T-helper 22 cell (primary cell): Measurements from ENCODE around the gene RRP12.

ENCODE experiments used
- DNase-seq: peaks from one replicate; pipeline ENCODE4 v3.0.0-alpha.2; 2020; ENCODE audit warnings: low read depth

The RRP12 gene

DNA sequence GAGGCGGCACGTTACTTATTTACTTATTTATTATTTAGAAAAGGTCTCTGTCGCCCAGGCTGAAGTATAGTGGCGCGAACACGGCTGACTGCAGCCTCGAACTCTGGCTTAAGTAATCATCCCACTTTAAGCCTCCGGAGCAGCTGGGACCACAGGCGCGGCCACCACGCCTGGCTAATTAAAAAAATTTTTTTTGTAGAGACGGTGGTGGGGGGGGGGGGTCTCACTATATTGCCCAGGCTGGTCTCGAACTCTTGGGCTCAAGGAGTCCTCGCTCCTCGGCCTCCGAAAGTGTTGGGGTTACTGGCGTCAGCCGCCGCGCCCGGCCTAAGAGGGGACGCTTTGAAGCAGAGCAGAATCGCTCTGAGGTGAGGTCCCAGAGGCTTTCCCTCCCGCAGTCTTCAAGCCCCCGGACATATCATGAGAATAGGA lies 65.9 kb downstream of the RRP12 start:
- DNase-seq: no peak

DNA sequence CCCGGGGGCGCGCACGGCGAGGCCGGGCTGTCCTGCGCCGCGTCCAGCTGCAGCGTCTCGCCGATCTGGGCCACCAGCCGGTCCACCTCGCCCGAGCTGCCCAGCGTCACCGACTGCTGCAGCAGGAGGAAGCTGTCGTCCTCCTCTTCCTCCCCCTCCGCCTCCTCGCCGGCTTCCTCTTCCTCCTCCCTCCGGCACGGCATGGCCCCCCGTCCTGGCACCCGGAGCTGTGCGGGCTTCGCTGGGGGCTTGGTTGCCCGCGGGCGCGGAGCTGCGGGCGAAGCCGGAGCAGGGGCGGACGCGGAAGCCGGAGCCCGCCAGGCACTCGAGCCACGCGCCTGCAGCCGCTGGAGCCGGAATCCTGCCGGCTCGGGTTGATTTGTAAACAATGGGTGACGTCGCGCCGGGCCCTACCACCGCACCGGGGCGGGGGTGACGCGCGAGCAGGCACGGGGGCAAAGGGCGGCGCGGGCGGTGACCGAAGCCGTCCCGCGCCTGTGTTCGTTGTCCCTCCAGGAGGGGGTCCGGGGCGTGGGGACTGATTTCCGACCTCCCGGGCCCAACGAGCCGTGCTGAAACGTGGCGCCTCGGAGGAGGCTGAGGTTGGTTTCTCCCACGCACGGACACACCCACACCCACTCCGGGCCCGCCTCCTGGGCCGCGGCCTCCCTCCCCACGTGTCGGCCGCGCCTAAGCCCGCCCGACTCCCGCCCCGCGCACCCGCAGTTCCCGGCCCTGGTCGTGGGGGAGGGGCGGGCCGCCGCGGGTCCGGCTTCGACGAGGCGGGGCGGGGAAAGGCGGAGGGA lies 66.6 kb downstream of the RRP12 start, which contains the start of gene FRAT2:
FRAT2 (minus strand) TSS at position 360 of the 806 bp plus-strand sequence; CDS start at position 203, 157 bp downstream.
- DNase-seq: peak; percentile 78

DNA sequence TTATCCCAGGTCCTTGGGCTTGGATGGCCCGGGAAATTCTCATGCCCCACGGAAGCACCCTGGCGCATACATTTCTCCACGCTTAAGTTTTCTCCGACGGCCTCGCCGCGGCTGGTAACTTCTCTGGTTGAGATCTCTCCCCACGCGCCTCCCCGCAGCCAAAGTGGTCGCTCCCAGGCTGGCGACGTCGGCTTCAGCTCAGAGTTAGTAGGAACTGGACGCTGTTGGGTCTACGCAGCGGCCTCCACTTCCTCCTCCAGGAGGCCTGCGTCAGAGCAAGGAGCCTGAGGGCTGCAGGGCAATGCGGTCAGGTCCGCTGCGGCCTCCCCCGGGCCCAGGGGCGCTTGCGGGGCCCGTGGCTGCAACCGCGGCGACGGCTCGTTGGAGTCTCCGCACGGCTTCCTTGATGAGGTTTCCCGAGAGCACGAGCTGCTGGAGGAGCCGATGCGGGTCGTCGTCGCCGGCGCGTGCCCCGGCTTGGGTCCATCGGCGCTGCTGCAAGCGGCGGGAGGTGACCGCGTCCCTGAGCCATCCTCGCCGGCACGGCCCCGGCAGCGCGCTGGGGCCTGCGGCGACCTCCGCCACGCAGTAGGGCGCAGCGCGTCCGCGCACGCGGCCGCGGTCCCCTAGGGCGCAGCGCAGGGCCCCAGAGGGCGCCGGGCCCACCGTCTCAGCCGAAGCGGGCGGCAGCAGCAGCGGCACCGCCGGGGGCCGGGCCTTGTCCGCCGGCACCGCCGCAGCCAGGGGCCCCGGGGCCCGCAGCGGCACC lies 67.4 kb downstream of the RRP12 start:
- DNase-seq: no peak

DNA sequence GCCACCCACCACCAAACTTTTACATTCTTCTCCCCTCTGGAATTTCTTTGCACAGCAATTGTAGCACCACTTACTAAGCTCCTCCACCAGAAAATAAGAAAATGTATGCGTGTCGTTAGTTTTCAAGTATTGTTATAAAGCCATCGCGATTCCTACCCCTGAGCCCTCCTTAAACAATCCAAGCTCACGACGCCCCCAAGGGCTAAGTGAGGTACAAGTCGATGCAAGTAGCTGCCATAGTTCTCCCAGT lies 67.9 kb downstream of the RRP12 start:
- DNase-seq: no peak

DNA sequence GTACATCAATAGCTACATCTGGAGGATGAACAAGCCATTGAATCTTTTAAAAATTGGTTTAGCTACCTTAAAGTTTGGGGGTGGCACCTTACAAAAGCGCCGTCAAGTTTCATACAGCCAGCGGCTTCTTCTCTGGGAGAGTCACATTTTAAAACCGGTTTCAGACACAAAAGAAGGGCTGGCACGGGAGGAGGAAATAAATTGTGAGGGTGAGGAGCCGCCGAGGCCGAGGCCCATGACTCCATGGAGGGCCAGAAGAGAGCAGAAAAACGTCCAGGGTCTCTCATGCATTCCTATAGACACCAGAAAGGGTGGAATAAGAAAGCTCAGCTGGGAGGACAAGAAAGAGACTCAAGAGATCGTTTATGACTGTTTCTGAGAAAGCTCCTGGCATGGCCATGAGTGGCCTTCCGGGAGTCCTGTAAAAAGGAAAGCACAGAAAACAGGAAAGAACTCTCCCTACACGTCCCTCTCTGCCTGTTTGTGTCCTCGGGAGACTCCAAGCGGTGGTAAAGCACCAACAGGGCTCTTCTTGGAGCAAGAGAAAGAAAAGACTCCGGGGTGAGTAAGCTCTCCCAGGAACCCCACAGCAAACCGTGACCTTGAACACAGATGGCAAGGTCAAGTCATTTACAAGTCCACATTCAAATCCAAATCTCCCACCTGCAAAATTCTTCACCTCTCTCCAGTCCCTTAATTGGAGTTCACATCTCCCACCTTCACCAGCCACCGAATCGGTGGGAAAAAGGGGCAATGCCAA lies 68.4 kb downstream of the RRP12 start:
- DNase-seq: no peak

DNA sequence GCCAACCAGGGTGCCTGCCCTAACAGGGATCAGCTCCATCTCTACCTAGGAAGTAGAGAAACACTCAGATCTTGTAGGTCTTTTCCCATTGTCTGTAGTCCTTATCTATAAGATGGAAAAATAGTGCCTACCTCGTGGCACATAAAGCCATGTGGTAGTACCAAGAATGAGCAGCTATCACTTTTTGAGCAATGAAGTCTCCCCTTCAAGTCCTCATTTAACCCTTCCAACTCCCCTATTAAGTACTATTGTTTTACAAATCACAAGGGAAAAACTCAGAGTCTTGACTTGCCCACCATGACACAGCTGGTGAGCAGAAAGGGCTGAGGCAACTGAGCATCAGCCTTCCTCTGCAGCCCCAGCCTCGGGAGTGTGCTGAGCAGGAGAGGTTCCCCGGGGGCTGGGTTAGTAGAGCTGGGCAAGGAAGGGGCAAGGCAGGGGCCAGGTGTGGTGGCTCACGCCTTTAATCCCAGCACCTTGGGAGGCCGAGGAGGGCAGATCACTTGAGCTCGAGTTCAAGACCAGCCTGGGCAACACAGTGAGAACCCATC lies 69.9 kb downstream of the RRP12 start:
- no peak for DNase-seq

DNA sequence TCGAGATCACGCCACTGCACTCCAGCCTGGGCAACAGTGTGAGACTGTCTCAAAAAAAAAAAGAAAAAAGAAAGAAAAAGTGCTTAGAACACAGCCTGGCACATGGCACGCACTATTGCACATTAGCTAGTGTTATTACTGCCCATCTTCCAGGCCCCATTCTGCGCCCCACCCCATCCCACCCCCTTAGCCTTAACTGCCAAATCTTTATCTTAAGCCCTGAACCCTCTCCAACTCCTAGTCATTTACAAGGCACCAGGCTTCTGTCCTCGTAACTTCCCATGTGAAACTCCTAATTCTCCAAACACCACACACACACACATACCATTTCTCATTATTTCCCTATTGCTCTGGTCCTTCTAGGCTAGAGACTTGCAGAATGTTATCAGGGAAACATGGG lies 71.4 kb downstream of the RRP12 start:
- no peak for DNase-seq

DNA sequence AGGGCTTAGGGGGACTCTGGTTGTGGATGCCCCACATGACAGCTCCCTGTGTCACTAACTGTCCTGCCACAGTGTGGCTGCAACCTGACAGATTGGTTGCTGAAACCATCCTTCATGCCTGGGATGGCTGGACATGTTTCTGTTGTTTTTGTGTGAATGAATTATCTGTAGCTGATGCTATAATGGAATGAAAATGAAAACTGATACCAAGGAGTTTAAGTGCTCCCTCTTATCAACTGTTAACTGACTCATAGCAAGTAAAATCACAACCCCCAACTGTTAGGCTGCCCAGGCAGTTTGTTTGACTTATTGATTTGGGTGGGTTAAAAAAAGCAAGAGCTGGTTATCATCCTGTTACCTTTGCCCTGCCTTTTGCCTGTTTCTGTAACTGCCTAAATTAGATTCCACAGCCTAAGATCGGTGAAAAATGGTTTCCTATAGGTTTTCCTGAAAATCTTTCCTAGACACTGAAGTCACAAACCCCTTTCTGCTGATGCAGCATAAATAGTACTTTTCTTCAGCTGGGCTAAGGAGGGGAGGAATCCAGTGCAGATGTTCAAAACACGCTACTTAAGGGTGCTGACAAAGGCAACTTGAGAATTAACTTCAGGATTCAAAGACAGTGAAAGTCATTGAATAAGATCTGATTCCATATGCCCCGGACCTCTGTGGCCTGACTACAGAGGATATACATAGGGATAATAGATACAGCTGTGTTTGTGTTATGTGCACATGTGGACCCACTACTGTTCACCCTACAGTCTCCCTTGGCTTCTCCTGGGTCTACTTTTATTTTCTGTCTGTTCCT lies 72.3 kb downstream of the RRP12 start:
- no peak for DNase-seq

DNA sequence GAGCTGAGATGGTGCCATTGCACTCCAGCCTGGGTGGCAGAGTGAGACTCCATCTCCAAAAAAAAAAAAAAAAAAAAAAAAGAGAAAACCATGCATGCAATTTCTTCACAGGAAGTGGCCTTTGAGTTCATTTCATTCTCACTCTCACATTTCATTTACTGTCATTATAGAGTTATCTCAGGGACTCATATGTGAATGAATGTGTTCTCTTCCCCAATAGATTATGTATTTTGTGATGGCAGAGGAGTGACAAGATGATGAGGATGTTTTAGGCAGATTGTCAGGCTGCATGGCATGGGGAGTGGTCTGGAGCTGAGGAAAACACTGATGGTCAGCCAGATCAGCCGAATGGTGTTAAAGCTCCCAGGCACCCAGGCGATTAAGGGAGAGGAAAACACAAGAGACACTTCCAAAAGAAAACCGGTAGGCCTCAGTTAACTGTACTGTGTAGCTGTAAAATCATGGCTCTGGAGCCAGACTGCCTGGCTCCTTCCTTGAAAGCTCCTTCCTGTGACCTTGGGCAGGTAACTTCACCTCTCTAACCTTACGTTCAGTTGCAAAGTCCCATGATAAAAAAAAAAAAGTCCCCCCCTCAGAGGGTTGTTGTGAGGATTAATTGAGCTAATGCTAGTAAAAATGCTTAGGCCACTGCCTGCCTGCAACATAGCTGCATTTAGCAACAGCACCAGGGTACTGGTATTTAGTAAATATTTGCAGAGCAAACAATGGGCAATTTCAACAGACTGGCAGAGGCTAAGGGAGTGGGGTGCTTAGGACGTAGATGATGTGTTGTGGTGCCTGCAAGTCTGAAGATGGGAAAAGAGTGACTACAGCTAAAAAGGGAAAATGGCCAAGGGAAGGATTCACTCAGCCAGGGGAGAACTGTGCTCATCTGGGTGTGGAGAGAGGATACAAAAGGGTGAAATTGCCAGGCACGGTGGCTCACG lies 73.5 kb downstream of the RRP12 start:
- no peak for DNase-seq

DNA sequence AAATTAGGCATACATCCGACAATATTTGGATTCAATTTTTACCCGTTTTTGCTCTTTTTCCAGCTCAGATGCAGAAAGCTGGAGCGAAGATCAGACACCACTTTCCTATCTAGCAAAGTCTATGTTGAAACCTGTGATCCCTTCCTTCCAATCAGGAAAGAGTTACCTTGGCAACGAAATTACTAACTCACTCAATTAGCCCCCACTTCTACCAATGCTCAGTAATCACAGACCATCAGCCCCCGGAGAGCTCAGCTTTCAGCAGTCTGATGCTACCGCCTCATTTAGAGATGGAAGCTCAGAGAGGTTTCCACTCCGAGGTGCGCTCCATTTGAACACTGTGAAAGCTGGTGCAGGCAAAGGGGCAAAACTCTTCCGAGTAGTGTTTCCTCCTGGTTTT lies 75.4 kb downstream of the RRP12 start:
- DNase-seq: no peak

DNA sequence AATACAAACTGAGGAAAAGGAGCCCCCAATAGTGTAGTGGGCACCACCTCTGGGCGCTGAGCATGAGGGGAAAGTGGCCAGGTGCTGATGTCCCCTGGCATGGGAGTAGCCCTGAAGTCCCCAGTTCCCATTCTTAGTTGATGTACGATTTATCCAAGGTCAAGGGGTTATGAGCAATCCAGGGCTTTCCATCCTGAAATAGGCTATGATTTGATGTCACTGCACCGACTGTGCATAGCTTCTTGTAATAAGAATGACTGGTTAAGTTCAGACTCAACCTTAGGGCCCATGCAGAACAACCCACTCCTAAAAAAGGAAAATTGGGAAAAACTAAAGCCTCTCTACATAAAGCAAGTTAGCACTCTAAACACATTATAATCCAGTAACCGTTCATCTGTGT lies 77.6 kb downstream of the RRP12 start:
- no peak for DNase-seq

DNA sequence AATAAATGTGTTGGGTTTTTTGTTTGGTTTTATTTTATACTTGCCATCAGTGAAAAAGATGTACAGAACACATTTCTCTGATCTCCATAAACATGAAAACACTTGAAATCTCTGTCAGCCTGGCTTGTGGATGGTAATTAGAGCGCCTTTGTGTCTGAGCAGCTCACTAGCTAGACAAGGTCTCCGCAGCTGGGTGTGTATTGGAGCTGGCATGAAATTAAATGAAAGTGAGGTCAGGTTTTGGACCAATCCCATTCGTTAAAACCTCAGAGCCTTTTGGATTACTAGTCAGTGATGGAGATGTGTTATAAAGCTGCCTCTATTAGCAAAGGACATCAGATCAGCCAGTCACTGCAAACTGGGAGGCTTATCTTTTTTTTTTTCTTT lies 79.3 kb downstream of the RRP12 start:
- DNase-seq: no peak

DNA sequence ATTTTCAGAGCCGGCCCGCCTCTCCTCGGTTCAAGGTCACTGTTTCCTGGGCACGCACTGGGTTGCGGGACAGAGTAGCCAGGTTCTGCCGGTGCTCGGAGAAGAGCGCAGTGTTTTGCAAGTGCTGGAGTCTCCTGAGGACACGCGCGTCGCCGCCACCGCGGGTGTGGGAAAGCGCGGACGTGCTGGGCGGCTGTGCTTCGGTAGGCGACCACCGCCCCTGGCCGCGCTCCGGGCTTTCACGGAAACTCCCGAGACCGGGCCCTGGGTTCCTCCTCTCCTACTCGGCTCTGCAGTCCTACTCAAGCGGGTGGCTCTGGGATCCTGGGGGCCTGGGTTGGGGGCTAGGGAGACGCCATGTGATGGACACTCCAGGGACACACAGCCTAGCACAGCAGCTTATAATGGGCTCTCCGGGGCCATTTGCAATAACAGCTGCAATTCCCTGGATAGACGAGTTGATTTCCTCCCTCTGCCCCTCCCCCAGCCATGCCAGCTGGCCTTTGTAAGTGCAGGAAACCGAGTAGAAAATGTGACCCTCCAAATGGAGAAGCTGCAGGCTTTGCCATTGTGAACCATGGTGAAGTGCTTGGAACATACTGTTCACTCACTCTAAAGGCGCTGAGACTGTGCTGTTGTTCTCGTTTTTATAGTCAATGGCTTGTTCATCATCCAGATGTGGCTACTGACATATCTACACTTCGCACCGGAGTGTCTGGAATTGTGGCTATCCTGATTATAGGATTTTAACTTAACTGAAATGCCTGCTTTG lies 79.9 kb downstream of the RRP12 start:
- DNase-seq: no peak

DNA sequence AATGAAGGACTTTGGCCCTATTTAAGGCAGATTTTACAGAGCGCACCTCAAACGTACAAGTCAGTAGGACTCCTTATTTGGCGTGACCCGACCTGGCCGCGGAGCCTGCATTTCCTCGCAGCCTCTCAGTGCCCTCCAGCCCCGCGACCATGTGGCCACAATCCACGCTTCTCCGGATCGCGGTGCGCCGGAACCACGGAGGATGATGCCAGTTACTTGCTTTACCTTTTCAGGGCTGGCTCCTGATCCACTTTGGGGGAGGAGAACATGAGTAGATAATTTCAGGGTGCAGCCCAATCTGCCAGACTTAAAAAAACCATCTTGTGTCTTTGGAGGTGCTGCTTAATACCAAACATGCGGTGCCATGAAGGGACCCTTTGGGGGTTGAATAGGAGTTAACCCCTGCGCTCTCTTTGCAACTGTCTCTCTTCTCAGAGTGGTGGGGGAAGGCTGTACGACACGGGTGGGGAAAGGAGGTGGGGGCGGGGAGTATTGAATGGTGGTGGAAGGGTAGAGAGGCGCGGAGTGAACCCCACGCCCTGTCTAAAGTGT lies 80.6 kb downstream of the RRP12 start:
- DNase-seq: no peak

DNA sequence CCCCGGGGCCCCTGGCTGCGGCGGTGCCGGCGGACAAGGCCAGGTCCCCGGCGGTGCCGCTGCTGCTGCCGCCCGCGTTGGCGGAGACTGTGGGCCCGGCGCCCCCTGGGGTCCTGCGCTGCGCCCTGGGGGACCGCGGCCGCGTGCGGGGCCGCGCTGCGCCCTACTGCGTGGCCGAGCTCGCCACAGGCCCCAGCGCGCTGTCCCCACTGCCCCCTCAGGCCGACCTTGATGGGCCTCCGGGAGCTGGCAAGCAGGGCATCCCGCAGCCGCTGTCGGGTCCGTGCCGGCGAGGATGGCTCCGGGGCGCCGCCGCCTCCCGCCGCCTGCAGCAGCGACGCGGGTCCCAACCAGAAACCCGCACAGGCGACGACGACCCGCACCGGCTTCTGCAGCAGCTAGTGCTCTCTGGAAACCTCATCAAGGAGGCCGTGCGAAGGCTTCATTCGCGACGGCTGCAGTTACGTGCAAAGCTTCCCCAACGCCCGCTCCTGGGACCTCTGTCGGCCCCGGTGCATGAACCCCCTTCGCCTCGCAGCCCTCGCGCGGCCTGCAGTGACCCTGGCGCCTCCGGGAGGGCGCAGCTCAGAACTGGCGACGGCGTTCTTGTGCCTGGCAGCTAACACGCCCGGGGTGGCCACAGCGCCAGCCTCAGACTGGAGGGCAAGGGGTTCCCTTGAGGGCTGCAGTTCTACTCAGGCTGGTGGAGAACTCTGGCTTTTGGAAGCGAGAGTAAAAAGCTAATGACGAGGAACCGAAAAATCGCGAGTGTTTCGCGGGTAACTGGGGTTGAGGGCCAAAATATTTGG lies 81.3 kb downstream of the RRP12 start:
- DNase-seq: peak; percentile 32

DNA sequence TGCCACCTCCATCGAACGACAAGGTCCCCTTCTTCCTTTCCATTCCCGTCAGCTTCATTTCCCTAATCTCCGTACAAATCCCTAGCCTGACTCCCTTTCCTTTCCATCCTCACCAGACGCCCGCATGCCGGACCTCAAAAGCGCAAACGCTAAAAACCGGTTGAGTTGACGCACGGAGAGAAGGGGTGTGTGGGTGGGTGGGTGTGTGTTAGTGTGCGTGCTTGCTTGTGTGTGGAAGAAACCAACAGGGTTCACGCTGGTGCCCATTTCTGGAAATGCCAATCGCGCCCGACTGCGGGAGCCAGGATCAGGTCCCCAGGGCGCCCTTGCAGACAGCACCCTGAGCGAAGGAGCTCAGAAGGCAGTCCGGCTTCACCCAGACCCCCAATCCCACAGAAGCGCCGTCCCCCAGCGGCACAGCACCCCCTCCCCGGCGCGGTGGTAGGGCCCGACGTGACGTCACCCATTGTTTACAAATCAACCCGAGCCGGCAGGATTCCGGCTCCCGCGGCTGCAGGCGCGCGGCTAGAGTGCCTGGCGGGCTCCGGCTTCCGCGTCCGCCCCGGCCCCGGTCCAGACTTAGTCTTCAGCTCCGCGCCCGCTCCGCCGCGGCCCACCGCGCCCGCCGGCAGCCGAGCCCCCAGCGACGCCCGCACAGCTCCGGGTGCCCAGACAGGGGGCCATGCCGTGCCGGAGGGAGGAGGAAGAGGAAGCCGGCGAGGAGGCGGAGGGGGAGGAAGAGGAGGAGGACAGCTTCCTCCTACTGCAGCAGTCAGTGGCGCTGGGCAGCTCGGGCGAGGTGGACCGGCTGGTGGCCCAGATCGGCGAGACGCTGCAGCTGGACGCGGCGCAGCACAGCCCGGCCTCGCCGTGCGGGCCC lies 82.1 kb downstream of the RRP12 start, which contains the start of gene FRAT1:
FRAT1 (plus strand) TSS at position 500 of the 880 bp plus-strand sequence; CDS start at position 683, 183 bp downstream.
- peak; percentile 79 for DNase-seq

DNA sequence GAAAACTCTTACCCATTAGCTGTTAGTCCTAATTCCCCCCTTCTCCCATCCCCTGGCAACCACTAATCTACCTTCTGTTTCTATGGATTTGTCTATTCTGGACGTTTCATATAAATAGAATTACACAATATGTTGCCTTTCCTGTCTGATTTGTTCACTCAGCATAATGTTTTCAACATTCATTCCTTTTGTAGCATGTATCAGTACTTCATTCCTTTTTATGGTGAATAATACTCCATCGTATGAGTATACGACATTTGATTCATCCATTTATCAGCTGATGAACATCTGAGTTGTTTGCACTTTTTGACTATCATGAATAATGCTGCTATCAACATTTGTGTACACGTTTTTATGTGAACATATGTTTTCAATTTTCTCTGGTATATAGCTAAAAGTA lies 86.5 kb downstream of the RRP12 start:
- DNase-seq: no peak
